CD4-positive, alpha-beta T cell treated with Interleukin-6 for 4 hours (primary cell): ENCODE data around the gene KRTAP4-12.
"Not testable (repeated sequence)": the region's sequence is repeated elsewhere in the genome, so short reads cannot be mapped to it uniquely, and the experiment has no call there.

ENCODE experiments used
- DNase-seq: peaks from one replicate; pipeline ENCODE4 v3.0.0-alpha.2; 2020; ENCODE audit warnings: mixed read lengths

Gene KRTAP4-12

DNA sequence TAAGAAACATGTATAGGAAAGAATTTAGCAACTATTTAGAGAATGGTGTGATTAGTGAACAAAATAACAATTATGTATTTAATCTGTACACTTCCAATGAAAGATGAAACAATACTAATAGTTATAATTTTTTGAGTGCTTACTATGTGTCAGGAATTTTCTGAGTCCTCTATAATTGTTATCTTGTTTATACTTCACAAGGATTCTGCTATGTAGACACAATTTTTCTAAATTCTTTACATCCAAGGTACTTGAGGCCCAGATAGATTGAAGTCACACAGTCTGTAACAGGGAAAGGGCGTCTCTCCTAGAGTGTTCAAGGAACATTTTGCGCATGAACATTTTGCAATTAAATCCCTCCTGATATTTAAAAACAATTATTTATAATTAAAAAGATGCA is 1.1 kb upstream of the KRTAP4-12 start:
- DNase-seq: no peak

DNA sequence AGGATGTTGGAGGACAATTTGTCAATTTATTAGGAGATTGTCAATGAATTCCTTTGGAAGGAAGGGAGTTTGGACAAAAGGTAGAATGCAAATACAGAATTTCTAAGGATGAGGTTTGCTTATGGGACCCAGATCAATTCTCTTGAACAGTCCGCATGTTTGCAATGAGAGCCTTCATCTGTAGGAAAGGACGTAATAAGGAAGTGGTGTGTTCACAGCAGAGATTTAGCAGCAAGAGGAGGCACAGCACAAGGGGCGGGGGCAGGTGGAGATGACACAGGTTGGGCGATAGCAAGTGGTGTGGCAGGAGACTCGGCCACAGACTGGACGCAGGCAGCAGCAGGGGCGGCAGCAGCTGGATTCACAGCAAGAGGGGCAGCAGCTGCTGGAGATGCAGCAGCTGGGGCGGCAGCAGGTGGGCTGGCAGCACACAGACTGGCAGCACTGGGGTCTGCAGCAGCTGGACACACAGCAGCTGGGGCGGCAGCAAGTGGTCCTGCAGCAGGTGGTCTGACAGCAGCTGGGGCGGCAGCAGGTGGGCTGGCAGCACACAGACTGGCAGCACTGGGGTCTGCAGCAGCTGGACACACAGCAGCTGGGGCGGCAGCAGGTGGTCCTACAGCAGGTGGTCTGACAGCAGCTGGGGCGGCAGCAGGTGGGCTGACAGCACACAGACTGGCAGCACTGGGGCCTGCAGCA is 541 bp downstream of the KRTAP4-12 start:
- peak; percentile 7 for DNase-seq

GRCh38 chr17:41121742-41122141 is 2.2 kb downstream of the KRTAP4-12 start:
- DNase-seq: no peak

DNA sequence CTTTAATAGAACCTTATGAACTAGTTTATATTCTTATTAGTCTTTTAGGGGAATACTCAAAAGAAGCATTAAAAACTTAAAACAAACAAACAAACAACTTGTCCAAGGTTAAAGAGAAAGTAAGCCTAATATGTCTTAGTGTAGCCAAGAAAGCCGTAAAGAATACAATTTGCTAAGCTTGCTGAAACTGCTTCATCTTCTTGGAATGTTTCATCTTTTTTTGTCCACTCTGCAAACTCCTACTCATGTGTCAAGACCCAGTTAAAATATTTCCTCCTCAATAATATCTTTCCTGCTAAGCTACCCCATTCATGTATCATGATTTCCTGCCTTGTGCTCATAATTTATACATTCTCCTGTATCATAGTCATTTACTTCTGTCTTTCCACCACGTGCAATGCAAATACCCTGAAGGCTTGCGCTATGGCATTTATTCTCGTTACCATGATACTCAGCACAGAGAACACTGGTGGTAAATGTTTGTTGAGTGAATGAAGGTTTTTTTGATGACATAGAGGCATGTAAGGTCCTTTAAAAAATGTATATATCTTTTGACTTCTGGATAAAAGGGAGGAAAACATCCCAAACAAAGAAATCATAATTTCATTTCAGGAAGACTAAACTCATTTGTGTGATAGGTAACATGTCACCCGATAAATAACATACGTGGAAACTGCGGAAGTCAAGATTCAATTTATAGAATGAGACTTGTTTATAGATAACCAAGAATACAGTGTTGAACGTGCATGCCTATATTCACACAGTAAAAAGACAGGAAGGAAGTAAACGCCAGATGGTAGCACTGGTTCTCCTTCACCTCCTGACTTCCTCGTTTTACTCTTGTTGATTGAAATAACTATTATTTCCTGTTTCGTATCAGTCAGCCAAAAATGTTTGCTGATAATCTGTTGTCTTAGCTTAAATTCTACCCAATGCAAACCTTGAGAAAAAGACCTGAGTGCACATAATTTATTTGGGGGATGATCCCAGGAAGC is 4.0 kb downstream of the KRTAP4-12 start:
- DNase-seq: peak; percentile 12

DNA sequence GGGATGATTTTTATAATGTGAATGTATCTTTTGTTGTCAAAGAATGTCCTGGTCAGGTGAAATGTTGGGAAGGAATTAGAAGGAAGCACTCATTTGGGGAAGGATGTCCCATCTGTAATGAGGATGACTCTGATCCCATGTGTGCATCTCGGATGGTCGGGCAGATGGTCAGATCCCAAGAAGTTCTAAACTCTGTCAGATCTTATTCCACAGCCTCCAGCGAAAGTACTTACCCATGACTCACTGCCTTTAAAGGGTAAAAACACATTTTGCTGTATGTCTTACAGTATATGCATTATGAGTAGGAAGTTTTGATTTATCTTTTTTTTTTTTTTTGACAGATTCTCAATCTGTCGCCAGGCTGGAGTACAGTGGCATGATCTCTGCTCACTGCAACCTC is 5.3 kb downstream of the KRTAP4-12 start:
- DNase-seq: no peak

- not testable (repeated sequence) for DNase-seq
These were observed 6.1 kb downstream of the KRTAP4-12 start, which contains the start of gene KRTAP4-11 for GRCh38 chr17:41117846-41118386. Gene KRTAP4-11, minus strand, starts transcription at chr17:41118373. Its CDS starts 58 bp downstream, at chr17:41118315.

- no peak for DNase-seq
These were observed 7.7 kb downstream of the KRTAP4-12 start for GRCh38 chr17:41116297-41116696.

GRCh38 chr17:41111151-41111885 is 12.7 kb downstream of the KRTAP4-12 start:
- no peak for DNase-seq

- not testable (repeated sequence) for DNase-seq
These were observed 15.1 kb downstream of the KRTAP4-12 start for GRCh38 chr17:41108728-41109386.

DNA sequence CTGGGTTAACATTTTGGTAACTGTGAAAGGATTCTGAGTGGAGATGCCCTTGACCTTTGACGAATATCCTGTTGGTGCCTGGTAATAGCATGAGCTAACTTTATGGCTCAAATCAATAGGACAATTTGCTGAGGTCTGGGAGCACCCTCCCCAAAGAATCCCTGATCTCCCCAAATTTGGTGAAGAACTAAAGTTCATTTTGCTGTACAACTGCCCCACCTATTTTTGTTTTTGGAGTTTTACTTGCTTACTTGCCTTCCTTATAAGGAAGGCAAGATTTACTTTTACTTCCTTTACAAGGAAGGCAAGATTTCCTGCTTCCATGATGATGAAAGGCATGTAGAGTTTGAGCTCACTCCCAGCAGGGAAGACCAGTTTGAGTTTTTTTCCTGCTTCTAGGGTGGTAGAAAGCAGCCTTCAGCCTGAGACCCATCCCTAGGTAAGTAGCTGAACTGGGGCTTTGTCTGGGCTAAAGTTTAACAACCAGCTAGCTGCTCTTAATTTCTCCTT is 16.0 kb downstream of the KRTAP4-12 start:
- no peak for DNase-seq

GRCh38 chr17:41105347-41105746 is 18.6 kb downstream of the KRTAP4-12 start, which contains the start of gene KRTAP4-9:
Gene KRTAP4-9, plus strand, starts transcription at chr17:41105389. Its CDS starts 0 bp downstream, at chr17:41105389.
- DNase-seq: not testable (repeated sequence)

GRCh38 chr17:41104386-41105038 is 19.5 kb downstream of the KRTAP4-12 start:
- not testable (repeated sequence) for DNase-seq

DNA sequence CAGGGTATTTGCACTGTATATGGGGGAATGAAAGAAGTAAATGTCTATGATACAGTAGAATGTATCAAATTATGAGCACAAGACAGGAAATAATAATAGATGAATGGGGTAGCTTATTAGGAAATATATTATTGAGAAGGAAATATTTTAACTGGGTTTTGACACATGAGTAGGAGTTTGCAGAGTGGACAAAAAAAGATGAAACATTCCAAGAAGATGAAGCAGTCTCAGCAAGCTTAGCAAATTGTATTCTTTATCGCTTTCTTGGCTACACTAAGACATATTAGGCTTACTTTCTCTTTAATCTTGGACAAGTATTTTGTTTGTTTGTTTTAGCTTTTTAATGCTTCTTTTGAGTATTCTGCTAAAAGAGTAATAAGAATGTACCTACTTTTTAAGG is 20.1 kb downstream of the KRTAP4-12 start:
- DNase-seq: no peak

DNA sequence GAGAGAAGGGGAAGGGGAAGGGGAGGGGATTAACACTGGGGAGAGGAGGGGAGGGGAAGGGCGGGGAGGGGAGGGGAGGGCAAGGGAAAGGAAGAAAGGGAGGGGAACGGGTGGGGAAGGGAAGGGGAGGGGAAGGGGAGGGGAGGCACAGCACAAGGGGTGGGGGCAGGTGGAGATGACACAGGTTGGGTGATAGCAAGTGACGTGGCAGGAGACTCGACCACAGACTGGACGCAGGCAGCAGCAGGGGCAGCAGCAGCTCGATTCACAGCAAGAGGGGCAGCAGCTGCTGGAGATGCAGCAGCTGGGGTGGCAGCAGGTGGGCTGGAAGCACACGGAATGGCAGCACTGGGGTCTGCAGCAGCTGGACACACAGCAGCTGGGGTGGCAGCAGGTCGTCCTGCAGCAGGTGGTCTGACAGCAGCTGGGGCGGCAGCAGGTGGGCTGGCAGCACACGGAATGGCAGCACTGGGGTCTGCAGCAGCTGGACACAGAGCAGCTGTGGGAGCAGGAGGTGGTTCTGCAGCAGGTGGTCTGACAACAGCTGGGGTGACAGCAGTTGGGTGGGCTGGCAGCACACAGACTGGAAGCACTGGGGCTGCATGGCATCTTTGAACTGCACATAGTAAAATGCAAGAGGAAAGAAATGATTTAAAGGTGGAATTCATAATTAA is 22.3 kb downstream of the KRTAP4-12 start, which contains the start of gene KRTAP4-16:
Gene KRTAP4-16 (minus strand): TSS at position 624 of the 674 bp plus-strand sequence. CDS start 0 bp downstream, at position 624.
- DNase-seq: no peak

DNA sequence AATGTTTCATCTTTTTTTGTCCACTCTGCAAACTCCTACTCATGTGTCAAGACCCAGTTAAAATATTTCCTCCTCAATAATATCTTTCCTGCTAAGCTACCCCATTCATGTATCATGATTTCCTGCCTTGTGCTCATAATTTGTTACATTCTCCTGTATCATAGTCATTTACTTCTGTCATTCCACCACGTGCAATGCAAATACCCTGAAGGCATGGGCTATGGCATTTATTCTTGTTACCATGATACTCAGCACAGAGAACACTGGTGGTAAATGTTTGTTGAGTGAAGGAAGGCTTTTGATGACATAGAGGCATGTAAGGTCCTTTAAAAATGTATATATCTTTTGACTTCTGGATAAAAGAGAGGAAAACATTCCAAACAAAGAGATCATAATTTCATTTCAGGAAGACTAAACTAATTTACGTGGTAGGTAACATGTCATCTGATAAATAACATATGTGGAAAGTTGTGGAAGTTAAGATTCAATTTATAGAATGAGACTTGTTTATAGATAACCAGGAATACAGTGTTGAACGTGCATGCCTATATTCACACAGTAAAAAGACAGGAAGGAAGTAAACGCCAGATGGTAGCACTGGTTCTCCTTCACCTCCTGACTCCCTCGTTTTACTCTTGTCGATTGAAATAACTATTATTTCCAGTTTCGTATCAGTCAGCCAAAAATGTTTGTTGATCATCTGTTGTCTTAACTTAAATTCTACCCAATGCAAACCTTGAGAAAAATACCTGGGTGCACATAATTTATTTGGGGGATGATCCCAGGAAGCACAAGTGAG is 24.1 kb downstream of the KRTAP4-12 start:
- not testable (repeated sequence) for DNase-seq

GRCh38 chr17:41098481-41098880 is 25.5 kb downstream of the KRTAP4-12 start:
- DNase-seq: no peak

DNA sequence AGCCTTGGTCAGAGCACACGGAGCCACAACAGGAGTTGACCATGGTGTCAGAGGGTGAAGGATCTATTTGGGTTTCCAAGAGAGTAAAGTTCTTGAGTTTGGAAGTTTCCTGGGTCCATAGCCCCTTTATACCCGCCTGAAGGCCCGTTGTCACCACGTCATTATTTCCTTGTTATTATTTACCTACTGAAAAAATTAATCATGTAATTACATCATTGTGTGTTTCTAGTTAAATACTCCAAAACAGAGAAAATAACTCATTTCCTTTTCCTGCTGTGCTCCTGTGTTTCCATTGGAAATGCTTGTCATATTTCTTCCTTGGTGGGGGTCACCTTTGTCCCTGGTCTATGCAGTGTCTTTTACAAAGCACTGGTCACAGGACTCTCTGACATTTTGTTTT is 25.9 kb downstream of the KRTAP4-12 start, which contains the start of gene KRTAP4-8:
Gene KRTAP4-8 (minus strand): TSS at position 101 of the 400 bp plus-strand sequence. CDS start 58 bp downstream, at position 43.
- DNase-seq: no peak

- no peak for DNase-seq
These were observed 27.9 kb downstream of the KRTAP4-12 start for GRCh38 chr17:41096055-41096454.

DNA sequence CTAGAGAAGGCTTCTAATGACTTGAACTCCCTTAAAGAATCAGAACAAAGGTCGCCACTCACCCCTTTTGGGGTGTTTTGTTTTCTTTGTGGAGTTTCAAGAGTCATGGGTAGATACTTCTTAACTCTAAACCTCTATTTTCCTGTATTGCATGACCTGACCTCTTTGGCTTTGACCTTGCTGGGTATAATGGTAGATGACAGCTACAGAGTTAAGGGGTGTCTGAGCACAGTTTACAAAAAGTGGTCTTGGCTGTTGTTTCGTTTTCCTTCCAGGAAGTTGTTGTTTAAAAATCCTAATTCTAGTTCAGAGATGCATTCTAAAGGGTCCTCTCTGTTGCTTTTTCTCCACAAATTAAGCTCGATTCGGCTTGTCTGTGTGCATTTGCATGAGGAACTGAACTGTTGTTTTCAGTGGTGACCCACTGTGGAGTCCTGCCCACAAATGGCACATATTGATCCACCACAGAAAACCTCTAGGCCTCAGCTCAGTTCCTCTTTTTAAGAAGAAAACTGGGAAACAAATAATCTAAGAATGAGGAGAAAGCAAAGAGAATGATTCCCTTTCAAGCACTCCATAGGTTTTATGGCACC is 35.1 kb downstream of the KRTAP4-12 start:
- DNase-seq: not testable (repeated sequence)
